Adrenal gland (tissue), 12 donors: ENCODE measurements around the gene TMEM88. TPM values are rescaled to one million over a fixed set of nuclear protein-coding genes. Genes with fewer than 3 reads are reported as not detected.

Source experiments
- DNase-seq, 7 donors: peaks; one replicate each; pipeline ENCODE4 v3.0.0-alpha.2; 2019 to 2020
- H3K27ac ChIP-seq, 5 donors: fragments of 200-600 bp; sonication (generic) in 4 of 5; 1 replicate in 3 of 5; 2 replicates in 2 of 5; pipeline versions ENCODE4 v1.5.1 to v1.8.0; 2016 to 2020; ENCODE audit warnings: mild to moderate bottlenecking in 1 of 5
- H3K27me3 ChIP-seq: fragments of 200-600 bp; 2 replicates; pipeline ENCODE4 v1.8.0; 2021
- H3K36me3 ChIP-seq, 2 donors: fragments of 200-600 bp; replicated peaks in 1 of 2; 1 replicate in 1 of 2; 2 replicates in 1 of 2; pipeline versions ENCODE4 v1.5.1 to v1.8.0; 2018 to 2022
- H3K4me1 ChIP-seq, 2 donors: fragments of 200-600 bp; replicated peaks in 1 of 2; 1 replicate in 1 of 2; 2 replicates in 1 of 2; pipeline versions ENCODE4 v1.5.1 to v1.8.0; 2018 to 2021
- H3K4me3 ChIP-seq, 4 donors: fragments of 200-600 bp; sonication (generic) in 3 of 4; one replicate each; pipeline ENCODE4 v1.5.1; 2016 to 2018
- H3K9me3 ChIP-seq, 3 donors: fragments of 200-600 bp; sonication (generic) in 1 of 3; replicated peaks in 1 of 3; 1 replicate in 2 of 3; 2 replicates in 1 of 3; pipeline versions ENCODE4 v1.5.1 to v1.8.0; 2016 to 2021
- POLR2A ChIP-seq, 2 donors: fragments of 450-650 bp; IDR thresholded peaks; one replicate each; pipeline ENCODE4 v1.6.1; 2017; ENCODE audit warnings: antibody characterized with exemption in 2 of 2, mild to moderate bottlenecking in 2 of 2, moderate library complexity in 1 of 2
- WGBS, 4 donors: extraction: QIAGEN DNeasy Blood & Tissue Kit in 2 of 4; methylation state at CpG; one replicate each; pipeline versions ENCODE4 v1.1.5 to v1.1.7; 2013 to 2017; 5-methylcytosine and 5-hydroxymethylcytosine counted together
- intact Hi-C, 2 donors: fragments of 100-400 bp; cut with DNase I; formaldehyde crosslinking; loops; one replicate each; pipeline versions ENCODE4 v1.14.1 to v1.15.0; 2022 to 2023
- polyA plus RNA-seq, 3 donors: library from polyadenylated mRNA; stranded (reverse); fragments of 200-250 nt in 2 of 3; fragments of 350-450 nt in 1 of 3; fragmentation: Illumina TruSeq in 1 of 3; extraction: RNeasy Lipid Tissue Mini Kit (QIAGEN cat#74804) in 1 of 3; gene quantifications; one replicate each; pipeline ENCODE4 v1.2.3, GENCODE V29; 2013 to 2014
- total RNA-seq, 9 donors: library from RNA; depleted of rRNA in 4 of 9; stranded (reverse); fragments of >200 nt in 4 of 9; fragments of 120-200 nt in 1 of 9; fragmentation: NEBNext Ultra II Directional in 1 of 9; extraction: Animal tissue kit (Norgen Biotek cat#: 25700) in 1 of 9; gene quantifications; one replicate each; pipeline versions ENCODE4 v1.1.0 to v1.2.4, GENCODE V29; 2013 to 2023
- TF ChIP-seq, protein P1 (sequence below), 6 experiments: fragments of 450-650 bp in 4 of 6; fragments of 200-600 bp in 2 of 6; sonication (generic) in 1 of 6; IDR thresholded peaks; 1 replicate in 5 of 6; 2 replicates in 1 of 6; pipeline versions ENCODE4 v1.5.1 to v1.8.0; 2016 to 2021; ENCODE audit warnings: antibody characterized with exemption in 6 of 6, mild to moderate bottlenecking in 2 of 6, moderate library complexity in 1 of 6
- donor health status: healthy with polysubstance abuse.
- donor health status: Bipolar disorder and iron deficiency.
- donor health status: DM: yes; HTN: yes; CAD: no.
- donor health status: DM: no; HTN: no; CAD: no.
- donor health status: DM: no; HTN: no; CAD: no.
- donor health status: DM: yes; HTN: yes; CAD: no.

The TMEM88 gene
- total and polyA plus RNA-seq, 12 donors = 7.9 to 107 (median 25.1) TPM

DNA sequence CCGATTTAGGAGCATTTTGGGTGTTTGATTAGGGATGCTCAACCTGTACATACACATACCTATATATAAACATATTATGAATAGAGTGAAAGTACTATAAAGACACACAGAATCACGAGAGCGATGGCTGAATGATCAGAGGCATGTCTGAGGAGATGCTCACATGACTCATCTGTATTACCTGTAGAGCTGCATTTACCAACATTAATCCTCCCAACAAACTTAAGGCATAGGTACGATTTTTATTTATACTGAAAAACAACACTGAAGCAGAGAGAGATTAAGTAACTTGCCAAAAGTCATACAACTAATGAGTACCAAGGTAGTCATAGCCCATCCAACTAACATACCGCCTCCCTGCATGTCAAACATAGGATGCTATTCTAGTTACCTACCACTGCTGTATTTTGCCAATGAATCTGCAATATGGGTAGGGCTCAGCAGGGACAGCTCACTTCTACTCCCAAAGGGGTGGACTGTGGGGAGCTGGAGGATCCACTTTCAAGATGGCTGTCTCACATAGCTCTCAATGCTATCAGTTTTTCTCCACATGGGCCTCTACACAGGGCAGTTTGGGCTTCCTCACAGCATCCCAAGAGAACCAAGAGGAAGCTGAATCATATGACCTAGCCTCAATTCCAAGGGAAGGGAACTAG lies 10.3 kb downstream of the TMEM88 start:
- Histone ChIP-seq H3K27ac (no peak overlapping the region), H3K36me3 (peaks cover 0 to 15% of the 10 kb centered on the region in 2 donors), H3K9me3 (no peaks in the 10 kb centered on the region), H3K4me1 (no peaks in the 10 kb centered on the region), H3K4me3 (no peak overlapping the region), H3K27me3 (no peaks in the 10 kb centered on the region)
- TF ChIP-seq, protein P1, sequence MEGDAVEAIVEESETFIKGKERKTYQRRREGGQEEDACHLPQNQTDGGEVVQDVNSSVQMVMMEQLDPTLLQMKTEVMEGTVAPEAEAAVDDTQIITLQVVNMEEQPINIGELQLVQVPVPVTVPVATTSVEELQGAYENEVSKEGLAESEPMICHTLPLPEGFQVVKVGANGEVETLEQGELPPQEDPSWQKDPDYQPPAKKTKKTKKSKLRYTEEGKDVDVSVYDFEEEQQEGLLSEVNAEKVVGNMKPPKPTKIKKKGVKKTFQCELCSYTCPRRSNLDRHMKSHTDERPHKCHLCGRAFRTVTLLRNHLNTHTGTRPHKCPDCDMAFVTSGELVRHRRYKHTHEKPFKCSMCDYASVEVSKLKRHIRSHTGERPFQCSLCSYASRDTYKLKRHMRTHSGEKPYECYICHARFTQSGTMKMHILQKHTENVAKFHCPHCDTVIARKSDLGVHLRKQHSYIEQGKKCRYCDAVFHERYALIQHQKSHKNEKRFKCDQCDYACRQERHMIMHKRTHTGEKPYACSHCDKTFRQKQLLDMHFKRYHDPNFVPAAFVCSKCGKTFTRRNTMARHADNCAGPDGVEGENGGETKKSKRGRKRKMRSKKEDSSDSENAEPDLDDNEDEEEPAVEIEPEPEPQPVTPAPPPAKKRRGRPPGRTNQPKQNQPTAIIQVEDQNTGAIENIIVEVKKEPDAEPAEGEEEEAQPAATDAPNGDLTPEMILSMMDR (IDR thresholded peaks at IDR 0.05) = no peak
- no peak for TF ChIP-seq POLR2A (IDR thresholded peaks at IDR 0.05)
- intact Hi-C loops = loop anchor here (2.0 to 10.0 kb wide), 5 partner anchors 14 to 127 kb away; partner anchors contain the start of gene RNF227 (in 1 of the 2)
- 90 to 95% (median 92%) methylated on average over 5 of the region's 5 CpGs for WGBS, 4 donors
- no peak for DNase-seq

DNA sequence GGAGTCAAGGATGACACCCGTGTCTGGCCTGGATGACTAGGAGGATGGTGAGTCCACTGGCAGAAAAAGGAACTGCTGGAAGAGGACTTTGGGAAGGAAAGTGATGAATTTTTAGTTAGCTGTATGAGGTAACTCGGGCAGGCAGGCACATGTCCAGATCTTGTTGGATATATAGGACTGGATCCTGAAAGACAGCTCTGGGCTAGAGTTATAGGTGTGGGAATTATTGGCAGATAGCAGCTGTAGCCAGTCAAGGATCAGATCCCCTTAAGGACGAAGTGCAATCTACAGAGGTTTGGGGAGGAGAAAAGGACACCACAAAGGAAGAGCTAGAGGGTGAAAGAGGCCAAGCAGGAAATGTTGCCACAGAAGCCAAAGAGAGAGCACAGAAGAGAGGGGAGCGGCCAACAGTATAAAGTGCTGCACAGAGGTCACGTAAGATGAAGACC lies 13.0 kb downstream of the TMEM88 start:
- Histone ChIP-seq H3K4me3 (no peak overlapping the region), H3K4me1 (no peaks in the 10 kb centered on the region), H3K27ac (no peak overlapping the region), H3K27me3 (no peaks in the 10 kb centered on the region), H3K9me3 (no peaks in the 10 kb centered on the region), H3K36me3 (peaks cover 0 to 5% of the 10 kb centered on the region in 2 donors)
- DNase-seq = no peak
- TF ChIP-seq, protein P1 (IDR thresholded peaks at IDR 0.05) = no peak
- no peak for TF ChIP-seq POLR2A (IDR thresholded peaks at IDR 0.05)
- intact Hi-C loops = loop anchor here in 1 of 2 donors (10.0 kb wide), 1 partner anchor 47 kb away; the partner anchor contains the start of gene RNF227
- WGBS, 4 donors = 66 to 75% (median 74%) methylated on average over 5 of the region's 5 CpGs

DNA sequence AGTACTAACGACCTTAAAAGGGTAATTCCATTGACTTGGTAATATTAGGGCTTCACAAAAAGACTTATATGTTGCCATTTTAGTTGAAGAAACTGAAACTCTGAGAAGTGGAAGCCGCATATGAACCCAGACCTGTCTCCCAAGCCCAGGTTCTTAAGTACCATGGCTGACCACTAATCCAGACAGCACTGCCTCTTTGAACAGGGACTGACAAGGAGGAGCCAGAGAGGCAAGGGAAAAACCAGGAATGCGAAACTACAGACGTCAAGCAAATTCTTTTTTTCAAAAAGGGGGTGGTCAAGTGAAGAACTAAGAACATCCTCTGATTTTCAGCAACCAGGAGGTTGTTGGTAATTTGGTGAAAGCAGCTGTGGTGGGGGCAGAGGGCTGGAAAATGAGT lies 18.2 kb downstream of the TMEM88 start:
- intact Hi-C loops = no loop called here
- Histone ChIP-seq H3K4me3 (no peak overlapping the region), H3K4me1 (no peaks in the 10 kb centered on the region), H3K27ac (no peak overlapping the region), H3K36me3 (peaks cover 0 to 3% of the 10 kb centered on the region in 2 donors), H3K9me3 (no peaks in the 10 kb centered on the region), H3K27me3 (no peaks in the 10 kb centered on the region)
- whole genome bisulfite sequencing, 4 donors = 69 to 78% (median 69%) methylated on average over 4 of the region's 4 CpGs
- no peak for DNase-seq
- no peak for TF ChIP-seq POLR2A (IDR thresholded peaks at IDR 0.05)
- TF ChIP-seq, protein P1 (IDR thresholded peaks at IDR 0.05) = no peak

DNA sequence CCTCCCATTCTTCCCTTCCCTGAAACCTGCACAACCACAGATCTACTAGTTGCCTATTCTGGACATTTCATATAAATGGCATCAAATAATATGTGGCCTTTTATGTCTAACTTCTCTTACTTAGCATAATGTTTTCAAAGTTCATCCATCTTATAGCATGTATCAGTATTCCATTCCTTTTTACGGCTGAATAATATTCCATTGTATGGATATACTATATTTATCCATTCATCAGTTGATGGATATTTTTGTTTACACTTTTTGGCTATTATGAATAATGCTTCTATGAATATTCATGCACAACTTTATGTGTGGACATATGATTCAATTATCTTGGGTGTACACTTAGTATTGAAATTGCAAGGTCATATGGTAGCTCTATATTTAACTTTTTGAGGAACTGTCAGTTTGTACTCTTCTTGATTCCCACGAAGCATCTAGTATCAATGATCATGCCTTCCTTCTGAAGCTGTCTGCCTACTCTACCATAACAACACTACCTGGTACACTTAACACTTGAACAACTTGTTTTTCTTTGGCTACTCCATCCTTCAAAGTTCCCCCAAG lies 21.0 kb downstream of the TMEM88 start:
- H3K36me3 ChIP-seq = peaks cover 0 to 17% of the 10 kb centered on the region in 2 donors
- WGBS, 4 donors = 71 to 87% (median 78%) methylated on average over 2 of the region's 2 CpGs
- H3K27me3 ChIP-seq = no peaks in the 10 kb centered on the region
- H3K4me1 ChIP-seq = peaks cover 0 to 5% of the 10 kb centered on the region in 2 donors
- TF ChIP-seq, protein P1 (IDR thresholded peaks at IDR 0.05) = no peak
- no peaks in the 10 kb centered on the region for H3K9me3 ChIP-seq
- DNase-seq = no peak
- H3K27ac ChIP-seq = no peak overlapping the region
- H3K4me3 ChIP-seq = no peak overlapping the region
- intact Hi-C loops = no loop called here
